GM12891 (cell line): ENCODE data around the gene EVI5.

Experiments used
- PAX5 ChIP-seq: IDR thresholded peaks from 2 replicates; pipeline ENCODE4 v1.6.1; 2011; ENCODE audit warnings: low read length, moderate library complexity, mild to moderate bottlenecking; ENCODE audit not compliant: insufficient read depth, severe bottlenecking
- POLR2A ChIP-seq: IDR thresholded peaks from 2 replicates; pipeline ENCODE4 v1.6.1; 2011; ENCODE audit warnings: low read depth, low read length, control low read depth
- POLR2AphosphoS5 ChIP-seq: IDR thresholded peaks from 2 replicates; pipeline ENCODE4 v1.6.1; 2011; ENCODE audit warnings: low read depth, low read length, control low read depth
- POU2F2 ChIP-seq: IDR thresholded peaks from 2 replicates; pipeline ENCODE4 v1.6.1; 2011; ENCODE audit warnings: low read depth, mild to moderate bottlenecking, control low read depth, low read length, moderate library complexity
- SPI1 ChIP-seq: IDR thresholded peaks from 2 replicates; pipeline ENCODE4 v1.6.1; 2011; ENCODE audit warnings: low read depth, low read length, control low read depth
- TAF1 ChIP-seq: IDR thresholded peaks from 2 replicates; pipeline ENCODE4 v1.6.1; 2011; ENCODE audit warnings: low read depth, low read length, control low read depth

- TF ChIP-seq POLR2A, result no peak
- TF ChIP-seq POU2F2, result no peak
- TF ChIP-seq TAF1, result no peak
- TF ChIP-seq PAX5, result no peak
- TF ChIP-seq SPI1, result no peak
- no peak for TF ChIP-seq POLR2AphosphoS5
Measured at GRCh38 chr1:92698932-92699331, 86.0 kb downstream of the EVI5 start.
